Stimulated activated CD8-positive, alpha-beta memory T cell treated with anti-CD3 and anti-CD28 coated beads, Interleukin-15, amount 100 ng/mL, for 4 hours (primary cell): ENCODE measurements around the gene SAMM50.
"Not testable (repeated sequence)": the region's sequence is repeated elsewhere in the genome, so short reads cannot be mapped to it uniquely, and the experiment has no call there.

Experiments used
- DNase-seq, 2 donors: peaks; one replicate each; pipeline ENCODE4 v3.0.0-alpha.2; 2020; ENCODE audit warnings: low read depth in 2 of 2

The SAMM50 gene

DNA sequence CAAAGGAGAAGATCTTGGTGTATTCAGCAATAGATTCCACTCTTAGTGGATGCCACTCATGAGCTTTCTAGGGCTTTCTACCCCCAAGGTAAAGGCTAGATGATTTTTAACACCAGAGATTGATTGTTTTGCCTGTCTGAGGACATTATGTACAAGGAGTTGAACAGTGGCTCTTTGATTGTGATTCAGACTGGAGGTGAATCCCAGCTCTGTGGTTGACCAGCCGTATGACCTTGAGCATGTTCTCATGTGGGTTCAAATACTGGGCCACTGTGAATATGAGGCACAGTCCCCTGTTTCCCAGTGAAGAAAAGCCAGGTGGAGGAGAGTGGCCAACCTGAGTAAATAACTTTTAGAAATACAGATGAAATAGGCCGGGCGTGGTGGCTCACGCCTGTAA is 44.9 kb downstream of the SAMM50 start:
- no peak for DNase-seq

DNA sequence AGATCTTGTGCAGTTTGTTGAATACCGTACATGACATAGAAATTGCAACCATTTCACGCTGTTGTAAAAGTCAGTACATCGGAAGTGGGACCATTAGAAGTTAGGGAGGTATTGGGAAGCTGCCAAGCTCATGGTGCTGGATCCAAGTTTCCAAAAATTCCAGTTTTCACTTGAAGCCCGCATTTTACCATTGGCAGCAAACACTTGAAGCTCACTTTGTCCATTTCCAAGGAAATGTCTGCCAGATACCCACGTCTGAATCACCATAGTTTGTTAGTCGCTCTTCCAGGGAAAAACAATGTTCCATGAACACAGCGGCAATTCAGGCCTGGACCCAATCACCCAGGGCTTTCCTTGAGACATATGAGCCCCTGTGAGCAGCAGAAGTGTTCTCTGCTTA is 46.3 kb downstream of the SAMM50 start:
- DNase-seq, result no peak

DNA sequence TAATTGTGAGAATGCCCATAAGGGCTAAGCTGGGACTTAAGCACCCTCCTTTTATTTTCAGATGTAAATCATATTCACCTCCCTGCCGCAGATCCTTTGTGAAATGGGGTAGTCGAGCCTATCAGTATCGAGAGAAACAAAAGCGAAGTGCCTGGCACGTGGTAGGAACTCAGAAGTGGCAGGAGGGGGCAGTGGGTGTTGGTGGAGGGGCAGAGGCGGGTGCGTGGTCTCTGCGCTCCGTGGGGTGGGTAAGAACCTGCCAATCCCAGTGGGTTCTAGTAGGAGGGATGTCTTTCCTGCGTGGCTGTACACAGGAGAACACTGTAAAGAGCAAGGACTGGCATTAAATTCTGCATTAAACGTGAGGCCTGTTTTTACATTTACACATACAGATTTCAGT is 47.1 kb downstream of the SAMM50 start:
- no peak for DNase-seq

DNA sequence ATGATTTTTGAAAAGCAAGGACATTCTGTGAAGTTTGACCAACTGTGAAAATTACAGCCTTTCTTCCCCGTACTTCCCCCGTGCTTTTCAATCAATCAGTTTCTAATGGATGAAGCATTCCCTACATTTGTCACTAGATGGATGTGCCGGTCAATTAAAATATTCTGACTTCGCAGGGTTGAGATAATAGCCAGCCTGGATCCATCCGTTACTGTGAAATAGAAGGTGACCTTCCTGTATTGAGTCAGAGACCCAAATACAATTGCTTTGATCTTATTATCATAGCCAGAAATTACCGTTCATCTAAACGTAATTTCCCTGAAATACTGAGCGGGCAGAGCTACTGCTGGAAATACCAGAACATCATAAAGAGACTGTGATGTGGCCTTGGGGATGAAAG is 47.8 kb downstream of the SAMM50 start:
- DNase-seq, result no peak

DNA sequence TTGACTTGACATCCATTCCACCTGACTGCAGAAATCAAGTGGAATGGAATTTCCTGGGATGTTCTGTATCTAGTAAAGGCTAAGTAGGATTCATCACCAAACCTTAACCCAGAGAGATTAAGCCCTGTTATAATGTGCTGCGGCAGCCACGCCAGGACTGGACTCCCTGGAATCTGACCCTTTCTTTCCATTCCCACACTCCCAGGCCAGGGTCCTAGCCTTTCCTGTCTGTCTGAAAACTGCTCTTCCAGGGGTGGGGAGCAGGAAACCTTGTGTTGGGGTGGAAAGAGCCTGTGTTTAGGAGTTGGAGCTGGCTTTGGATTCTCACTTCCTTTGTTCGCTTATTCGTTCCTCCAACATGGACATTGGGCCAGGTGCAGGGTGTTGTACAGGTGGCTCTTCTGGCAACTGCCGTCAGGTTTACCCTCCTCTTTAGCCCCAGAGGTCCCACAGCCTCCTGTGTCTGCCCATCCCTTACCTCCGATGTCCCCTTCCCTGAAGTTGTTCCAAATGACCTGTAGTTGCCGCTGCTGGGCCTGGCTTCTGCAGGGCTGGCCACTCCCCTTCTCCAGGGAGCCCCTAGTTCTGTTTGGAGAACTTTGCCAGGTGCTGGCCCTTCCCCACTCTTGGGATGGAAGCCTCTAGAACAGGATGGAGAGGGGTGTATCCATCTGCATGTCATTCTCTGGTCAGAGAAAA is 48.3 kb downstream of the SAMM50 start:
- DNase-seq, result no peak

DNA sequence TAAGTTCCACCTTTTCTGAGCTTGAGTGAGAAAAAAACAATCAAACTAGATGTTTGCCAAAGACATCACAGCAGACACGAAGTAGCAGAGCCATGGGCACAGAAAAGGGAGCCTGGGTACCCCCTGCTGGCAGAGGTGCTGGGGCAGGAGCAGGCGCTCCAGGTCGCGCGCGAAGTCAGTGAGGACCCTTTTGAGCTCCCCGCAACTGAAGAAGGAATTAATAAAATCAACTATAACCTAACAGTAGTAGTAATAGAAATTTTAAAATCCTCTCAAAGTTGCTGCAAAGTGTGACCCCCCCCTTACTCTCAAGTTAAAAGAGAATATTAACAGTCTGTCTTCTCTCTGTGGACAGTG is 48.8 kb downstream of the SAMM50 start:
- DNase-seq, result no peak

DNA sequence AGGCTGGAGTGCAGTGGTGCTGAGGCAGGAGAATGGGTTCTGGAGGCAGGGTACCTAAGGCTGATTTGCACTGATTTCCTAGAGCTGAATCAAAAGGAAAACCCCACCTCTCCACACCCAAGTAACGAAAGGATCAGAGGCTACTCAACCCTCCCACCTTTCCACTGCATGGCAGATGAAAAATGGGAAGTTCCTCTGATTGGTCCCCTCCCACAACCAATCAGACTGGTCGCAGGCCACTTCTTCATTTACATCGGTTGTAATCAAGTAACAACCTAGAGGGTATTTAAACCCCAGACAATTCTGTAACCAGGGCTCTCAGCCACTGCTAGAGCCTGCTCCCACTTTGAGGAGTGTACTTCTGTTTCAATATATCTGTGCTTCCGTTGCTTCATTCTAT is 50.3 kb downstream of the SAMM50 start:
- DNase-seq, result no peak

DNA sequence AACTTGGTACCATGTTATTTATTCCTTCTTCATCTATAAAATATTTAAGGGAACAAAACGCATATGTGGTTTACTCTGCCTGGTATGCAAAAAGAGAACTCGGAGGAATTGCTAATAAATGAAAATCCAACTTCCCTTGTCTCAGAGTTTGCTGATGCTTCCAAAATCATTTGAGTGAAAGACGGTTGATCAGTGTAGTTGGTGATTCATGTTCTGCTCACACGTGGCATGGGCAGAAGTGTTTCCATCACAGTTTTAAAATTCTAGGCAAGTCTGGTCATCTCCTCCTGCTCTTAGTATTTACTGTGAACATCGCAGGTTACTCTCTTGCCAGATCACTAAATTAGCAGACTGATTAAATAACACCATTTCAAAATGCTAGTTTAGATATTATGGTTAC is 56.9 kb downstream of the SAMM50 start:
- DNase-seq, result no peak

DNA sequence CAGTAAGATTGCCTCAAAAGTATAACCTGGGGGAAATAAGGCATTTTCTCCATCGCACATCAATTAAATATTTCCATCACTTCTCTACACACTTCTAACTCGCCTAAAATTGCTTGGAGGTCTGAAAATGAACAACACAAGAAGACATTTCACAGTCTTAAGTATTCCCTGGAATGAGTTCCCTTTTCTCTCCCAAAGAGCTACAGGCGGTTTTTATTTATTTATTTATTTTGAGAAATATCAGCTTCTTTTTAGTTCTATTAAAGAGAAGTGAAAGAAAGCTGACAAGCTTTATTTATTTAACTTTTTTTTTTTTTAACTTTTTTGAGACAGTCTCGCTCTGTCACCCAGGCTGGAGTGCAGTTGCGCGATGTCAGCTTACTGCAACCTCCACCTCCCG is 57.3 kb downstream of the SAMM50 start:
- no peak for DNase-seq

DNA sequence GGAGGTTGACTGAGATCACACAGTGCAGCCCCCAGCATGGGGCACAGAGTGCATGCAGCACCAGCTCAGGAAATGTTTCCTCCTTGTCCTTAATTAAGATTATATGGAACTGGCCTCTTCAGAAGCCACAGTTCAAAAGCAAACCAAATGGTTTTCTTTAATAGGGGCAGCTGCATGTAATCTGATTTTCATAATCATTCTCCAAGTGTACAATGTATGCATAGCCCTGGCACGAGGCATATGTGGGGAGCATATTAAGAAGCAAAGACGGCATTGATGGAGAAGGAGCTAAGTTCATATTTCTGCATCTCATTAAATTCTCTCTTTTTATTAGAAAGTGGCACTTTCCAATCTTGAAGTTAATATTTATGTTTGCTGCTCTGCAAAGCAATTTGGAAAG is 59.0 kb downstream of the SAMM50 start:
- no peak for DNase-seq

DNA sequence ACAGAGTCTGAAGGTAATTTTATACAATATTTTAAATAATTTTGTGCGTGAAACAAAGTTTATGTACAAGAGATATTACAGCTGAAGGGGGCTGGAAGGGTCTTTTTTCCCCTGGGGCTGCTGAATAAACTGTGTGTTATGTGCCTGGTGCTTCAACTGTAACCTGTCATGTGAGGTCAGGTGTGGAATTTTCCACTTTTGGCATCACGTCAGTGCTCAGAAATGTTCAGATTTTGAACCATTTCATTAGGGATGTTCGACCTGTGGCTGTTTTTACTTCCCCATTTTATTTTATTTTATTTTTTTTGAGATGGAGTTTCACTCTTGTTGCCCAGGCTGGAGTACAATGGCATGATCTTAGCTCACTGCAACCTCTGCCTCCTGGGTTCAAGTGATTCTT is 61.3 kb downstream of the SAMM50 start:
- DNase-seq, result not testable (repeated sequence)

DNA sequence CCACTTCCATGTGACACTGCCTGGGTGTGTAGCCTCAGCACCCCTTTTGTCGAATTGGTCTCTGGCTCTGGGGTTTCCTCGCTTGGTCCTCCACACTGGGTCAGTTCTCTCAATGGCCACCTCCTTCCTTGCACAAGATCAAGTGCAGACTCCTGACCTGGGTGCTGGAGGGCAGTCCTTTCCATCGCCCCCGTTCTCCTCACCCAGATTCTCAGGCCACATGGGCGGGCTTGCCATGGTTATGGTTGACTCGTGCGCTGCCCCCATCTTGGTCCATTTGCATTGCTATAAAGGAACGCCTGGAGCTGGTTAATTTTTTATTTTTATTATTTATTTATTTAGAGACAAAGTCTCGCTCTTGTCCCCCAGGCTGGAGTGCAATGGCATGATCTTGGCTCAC is 63.4 kb downstream of the SAMM50 start:
- no peak for DNase-seq

DNA sequence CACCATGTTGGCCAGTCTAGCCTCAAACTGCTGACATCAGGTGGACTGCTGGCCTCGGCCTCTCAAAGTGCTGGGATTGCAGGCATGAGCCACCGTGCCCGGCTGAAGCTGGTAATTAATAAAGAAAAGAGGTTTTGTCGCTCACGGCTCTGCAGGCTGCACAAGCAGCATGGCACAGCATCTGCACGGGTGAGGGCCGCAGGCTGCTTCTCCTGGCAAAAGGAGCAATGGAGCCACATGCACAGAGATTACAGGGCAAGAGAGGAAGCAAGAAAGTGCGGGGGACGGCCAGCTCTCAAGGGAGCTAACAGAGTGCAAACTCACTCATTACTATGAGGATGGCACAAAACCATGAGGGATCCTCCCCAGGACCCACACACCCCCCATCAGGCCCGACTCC is 64.2 kb downstream of the SAMM50 start:
- no peak for DNase-seq

DNA sequence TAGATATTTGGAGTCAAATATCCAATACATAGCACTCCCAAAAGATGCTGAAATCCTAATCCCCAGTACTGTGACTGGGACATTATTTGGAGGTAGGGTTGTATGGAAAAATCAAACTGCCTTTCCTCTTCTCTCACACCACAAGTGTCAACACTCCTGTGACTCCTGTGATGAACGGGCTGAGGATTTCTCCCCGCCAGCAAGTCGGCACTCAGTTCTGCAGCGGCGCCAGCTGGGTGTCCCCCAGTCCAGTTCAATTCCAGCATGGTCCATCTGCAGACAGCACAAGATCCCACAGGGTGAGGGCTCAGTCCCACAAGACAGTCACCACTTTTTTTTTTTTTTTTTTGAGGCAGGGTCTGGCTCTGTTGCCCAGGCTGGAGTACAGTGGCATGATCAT is 64.6 kb downstream of the SAMM50 start:
- DNase-seq, result no peak

DNA sequence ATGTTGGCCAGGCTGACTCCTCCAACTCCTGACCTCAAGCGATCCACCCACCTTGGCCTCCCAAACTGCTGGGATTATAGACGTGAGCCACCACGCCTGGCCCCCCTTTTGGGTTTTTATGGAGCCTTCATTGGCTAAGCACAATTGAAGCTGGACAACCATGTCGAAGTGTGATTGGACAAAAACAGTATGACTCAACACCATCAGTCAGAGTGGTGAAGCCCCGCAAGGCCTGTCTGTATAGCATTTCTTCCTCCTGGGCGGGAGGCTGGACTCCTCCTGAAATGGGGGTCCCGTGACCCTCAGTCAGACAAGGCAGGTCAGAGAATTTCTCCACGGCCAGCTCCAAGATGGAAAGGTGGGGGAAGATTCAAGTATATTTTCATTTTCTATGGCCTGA is 65.7 kb downstream of the SAMM50 start:
- DNase-seq, result no peak

DNA sequence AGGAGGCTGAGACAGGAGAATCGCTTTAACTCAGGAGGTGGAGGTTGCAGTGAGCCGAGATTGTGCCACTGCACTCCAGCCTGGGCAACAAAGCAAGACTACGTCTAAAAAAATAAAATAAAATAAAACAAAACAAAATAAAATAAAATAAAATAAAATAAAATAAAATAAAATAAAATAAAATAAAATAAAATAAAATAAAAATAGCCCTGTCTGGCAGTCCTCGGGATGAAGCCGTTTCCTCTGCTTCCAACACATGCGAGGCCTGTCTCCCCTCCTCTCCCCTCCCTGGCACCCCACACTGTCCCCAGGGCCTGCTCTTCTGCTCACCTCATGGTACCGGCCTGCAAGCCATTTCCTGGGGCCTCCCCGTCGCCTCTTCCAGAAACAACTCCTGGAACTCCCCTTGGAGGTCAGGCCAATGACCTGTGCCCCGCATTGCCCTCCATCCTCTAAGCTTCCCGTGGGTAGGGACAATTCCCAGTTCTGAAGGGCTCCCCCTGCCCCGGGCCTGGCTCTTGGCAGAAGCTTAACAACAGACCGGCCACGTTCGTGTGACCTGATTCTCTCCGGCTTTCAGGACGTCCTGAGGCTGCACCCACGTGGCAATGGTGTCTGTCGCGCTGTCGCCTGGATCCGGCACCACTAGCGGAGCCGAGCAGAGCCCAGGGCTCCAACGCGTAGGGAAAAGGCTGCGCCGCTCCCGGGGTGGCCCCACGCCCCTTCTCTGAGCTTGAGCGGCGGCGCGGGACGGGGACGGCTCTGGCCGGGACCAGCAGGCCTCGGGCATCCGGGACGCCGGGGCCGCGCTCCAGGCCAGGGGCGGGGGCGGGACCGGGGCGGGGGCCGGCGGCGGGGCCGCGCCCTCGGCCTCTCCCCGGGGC is 68.4 kb downstream of the SAMM50 start:
- peak in 1 of 2 donors; percentile 16 for DNase-seq

DNA sequence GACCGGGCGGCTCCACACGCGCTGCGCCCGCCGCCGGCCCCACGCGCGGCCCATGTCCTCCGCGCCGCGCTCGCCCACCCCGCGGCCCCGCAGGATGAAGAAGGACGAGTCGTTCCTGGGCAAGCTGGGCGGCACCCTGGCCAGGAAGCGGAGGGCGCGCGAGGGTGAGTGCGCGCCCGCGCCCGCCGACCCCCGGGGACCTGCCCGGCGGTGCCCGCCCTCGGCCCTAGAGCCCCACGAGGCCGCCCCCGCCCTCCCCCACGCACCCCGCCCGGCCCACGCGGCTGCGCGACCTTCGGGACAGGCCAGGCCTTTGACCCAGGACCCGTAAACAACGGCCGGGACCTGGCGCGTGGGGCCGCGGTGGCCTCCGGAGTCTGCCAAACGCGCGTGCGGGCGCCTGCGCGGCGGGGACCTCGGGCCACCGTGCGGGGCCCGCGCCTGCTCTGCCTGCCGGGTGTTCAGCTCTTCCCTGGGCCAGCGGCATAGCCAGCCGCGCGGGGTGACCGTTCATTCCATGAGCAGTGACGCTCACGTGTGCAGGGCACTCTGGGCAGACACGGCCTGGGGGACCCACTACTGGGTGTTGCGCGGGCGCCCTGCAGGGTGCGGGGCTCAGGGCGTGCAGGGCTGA is 69.2 kb downstream of the SAMM50 start, which contains the start of gene PARVB:
Gene PARVB (plus strand): TSS at position 15 of the 634 bp plus-strand sequence. CDS start 38 bp downstream, at position 53.
- DNase-seq, result peak in 1 of 2 donors; percentile 12

DNA sequence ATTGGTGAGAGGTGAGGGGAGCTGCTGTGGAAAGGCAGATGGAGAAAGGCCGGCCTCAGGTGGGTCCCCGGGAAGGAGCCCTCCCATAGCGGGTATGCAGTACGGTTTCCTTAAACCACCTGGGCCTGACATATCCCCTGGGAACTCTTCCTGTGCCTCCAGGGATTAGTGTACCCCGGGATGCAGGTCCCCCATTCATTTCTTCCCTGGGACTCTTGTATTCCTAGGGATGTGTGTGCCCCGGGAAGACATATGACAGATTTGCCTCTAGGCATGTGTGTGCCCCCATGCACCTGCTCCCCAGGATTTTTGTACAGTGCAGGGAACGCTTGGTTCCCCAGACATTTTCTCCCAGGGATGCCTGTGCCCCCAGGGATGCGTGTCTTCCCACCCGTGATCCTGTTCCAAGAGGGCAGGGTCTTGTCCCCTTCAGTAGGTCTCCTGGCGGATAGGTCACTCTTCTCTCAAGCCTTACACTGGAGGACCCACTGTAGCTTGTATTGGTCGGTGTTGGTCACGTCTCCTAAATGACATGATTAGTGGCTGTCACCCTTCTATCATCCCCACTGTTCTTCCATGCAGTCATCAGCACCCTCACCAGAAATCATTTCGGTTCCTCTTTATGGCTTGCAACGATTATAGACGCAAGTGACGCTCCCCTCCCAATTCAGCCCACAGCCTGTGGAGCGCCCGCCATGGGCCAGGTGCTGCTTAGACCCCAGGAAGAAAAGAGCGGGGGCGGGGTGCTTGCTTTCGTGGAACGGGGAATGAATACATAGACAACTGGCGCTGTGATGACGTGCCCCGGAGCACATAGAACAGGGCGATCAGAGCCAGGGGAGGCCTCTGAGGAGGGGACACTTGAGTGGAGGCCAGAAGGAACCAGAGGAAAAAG is 70.2 kb downstream of the SAMM50 start:
- DNase-seq, result no peak

DNA sequence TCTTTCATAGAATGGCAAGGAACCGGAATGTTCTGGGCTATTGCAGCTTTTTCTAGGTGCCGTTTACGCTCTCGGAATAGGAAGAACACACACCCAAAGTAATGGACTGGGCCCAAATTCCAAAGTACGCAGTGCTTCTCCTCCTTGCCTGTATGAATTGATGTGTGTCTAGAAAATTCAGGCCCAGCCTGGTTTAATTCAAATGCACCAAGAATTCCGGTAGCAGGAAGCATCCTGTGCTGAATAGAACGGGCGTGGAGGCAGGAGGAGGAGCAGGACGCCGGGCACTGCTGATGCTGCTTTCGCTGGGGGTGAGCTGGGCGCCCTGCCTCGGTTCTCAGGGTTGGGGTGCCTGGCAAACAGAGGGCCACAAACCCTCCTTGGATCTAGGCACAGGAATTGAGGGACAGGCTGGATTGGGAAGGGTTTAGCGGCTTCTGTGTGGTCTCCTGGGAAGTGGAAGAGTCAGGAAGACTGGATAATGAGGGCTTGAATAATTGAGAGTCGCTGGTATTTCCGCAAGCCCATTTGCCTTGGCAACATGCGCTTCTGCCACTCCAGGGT is 70.9 kb downstream of the SAMM50 start:
- no peak for DNase-seq

DNA sequence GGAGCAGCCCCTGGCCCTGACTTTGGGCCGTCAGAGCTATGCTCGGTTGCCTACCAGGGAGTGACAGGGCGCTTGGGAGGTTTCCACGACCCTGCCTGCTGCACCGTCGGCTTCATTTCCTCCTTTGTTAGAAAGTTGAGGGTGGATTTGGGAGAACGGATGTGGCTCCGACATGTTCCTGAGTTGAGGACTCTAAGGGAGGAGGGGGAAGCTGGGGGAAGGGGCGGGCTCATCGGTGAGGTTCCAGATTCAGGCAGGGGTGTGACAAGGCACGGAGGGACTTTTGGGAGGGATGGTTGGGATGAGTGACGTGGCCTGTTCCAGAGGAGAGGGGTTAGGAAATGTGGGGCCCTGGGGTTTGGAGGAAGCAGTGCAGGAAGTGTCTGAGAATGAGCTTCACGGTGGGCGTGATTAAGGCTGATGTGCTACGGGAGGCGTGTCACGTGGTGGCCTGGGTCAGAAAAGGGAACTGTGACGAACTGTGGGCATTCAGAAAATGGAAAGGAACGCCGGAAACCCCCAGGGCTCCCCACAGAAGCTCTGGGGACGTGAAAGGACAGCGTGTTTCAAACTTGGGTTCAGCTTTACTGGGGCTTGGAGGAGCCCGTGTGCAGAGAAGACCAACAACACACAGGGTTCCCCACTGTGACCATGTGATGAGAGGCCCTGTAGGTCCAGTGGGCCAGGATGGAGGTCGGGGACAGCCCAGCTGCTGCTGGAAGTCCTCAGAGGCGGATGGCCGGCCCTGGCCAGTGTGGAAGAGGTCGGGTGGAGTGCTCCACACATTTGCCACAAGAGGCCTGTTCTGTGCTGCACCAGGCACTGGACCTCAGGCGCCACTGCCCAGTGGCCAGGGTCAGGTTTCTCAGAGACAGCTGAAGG is 71.6 kb downstream of the SAMM50 start:
- peak; percentile 46 to 50 for DNase-seq
